GM21381 (cell line): Measurements from ENCODE around the gene AAR2.

Experiments
- ATAC-seq: cut with Tn5 transposase; IDR thresholded peaks from one replicate; pipeline ENCODE4 v1.9.1; 2021; ENCODE audit warnings: mild to moderate bottlenecking, moderate library complexity; ENCODE audit not compliant: unreplicated experiment

Gene AAR2

GRCh38 chr20:36275441-36276189 is 39.3 kb downstream of the AAR2 start:
- no peak for ATAC-seq

GRCh38 chr20:36277546-36277945 is 41.3 kb downstream of the AAR2 start:
- no peak for ATAC-seq

- no peak for ATAC-seq
These were observed 43.1 kb downstream of the AAR2 start for GRCh38 chr20:36279362-36279761.

- no peak for ATAC-seq
These were observed 43.5 kb downstream of the AAR2 start for GRCh38 chr20:36279776-36280175.

- ATAC-seq = no peak
These were observed 45.6 kb downstream of the AAR2 start for GRCh38 chr20:36281785-36282380.

GRCh38 chr20:36284751-36285150 is 48.5 kb downstream of the AAR2 start:
- ATAC-seq = no peak

GRCh38 chr20:36285746-36286447 is 49.6 kb downstream of the AAR2 start:
- no peak for ATAC-seq

GRCh38 chr20:36297656-36298055 is 61.4 kb downstream of the AAR2 start:
- no peak for ATAC-seq

GRCh38 chr20:36298061-36298460 is 61.8 kb downstream of the AAR2 start:
- no peak for ATAC-seq

- no peak for ATAC-seq
These were observed 62.6 kb downstream of the AAR2 start for GRCh38 chr20:36298795-36299339.

GRCh38 chr20:36299459-36299858 is 63.2 kb downstream of the AAR2 start:
- no peak for ATAC-seq

GRCh38 chr20:36301359-36302119 is 65.3 kb downstream of the AAR2 start:
- ATAC-seq = no peak

- no peak for ATAC-seq
These were observed 66.8 kb downstream of the AAR2 start for GRCh38 chr20:36303020-36303595.

GRCh38 chr20:36303831-36304230 is 67.6 kb downstream of the AAR2 start:
- no peak for ATAC-seq

GRCh38 chr20:36304786-36305495 is 68.7 kb downstream of the AAR2 start:
- ATAC-seq = no peak

GRCh38 chr20:36305602-36306551 is 69.6 kb downstream of the AAR2 start, which contains the start of gene DLGAP4:
DLGAP4 (plus strand) TSS chr20:36306339; CDS start chr20:36431718, 125,379 bp downstream.
- no peak for ATAC-seq
